B cell (primary cell): ENCODE results near the gene YAP1. TPM values are rescaled to one million over a fixed set of nuclear protein-coding genes. Genes with fewer than 3 reads are reported as not detected.

Experiments
- ATAC-seq: fragments of 200-7000 bp; cut with Tn5 transposase; one replicate; pipeline ENCODE4 v1.10.0; 2021; ENCODE audit warnings: low read depth, mild to moderate bottlenecking, moderate number of reproducible peaks, moderate library complexity
- CTCF ChIA-PET: fragments of 350-600 bp; sonication (Branson Sonifier 250); formaldehyde crosslinking; loops from one replicate; lab custom pipeline; 2021; ENCODE audit warnings: antibody characterized with exemption, inconsistent platforms; lab: Charles Lee
- POLR2A ChIA-PET: fragments of 350-600 bp; sonication (Branson Sonifier 250); formaldehyde crosslinking; loops from one replicate; lab custom pipeline; 2021; ENCODE audit warnings: antibody characterized with exemption; lab: Charles Lee
- DNase-seq: peaks from one replicate; pipeline ENCODE4 v3.0.0; 2013
- H2AFZ ChIP-seq: 2 replicates; pipeline ENCODE4 v1.6.1; 2012; ENCODE audit warnings: mild to moderate bottlenecking, low read depth, low read length; ENCODE audit not compliant: insufficient read depth, poor library complexity, severe bottlenecking
- H3K27ac ChIP-seq, 2 donors: 1 replicate in 1 of 2; 2 replicates in 1 of 2; pipeline ENCODE4 v1.5.1; 2012 to 2013; ENCODE audit warnings: low read length in 2 of 2, mild to moderate bottlenecking in 2 of 2, moderate library complexity in 1 of 2
- H3K27me3 ChIP-seq, 4 experiments: fragments of 200-600 bp in 1 of 4; sonication (generic) in 1 of 4; replicated peaks in 1 of 4; 1 replicate in 2 of 4; 2 replicates in 2 of 4; pipeline versions ENCODE4 v1.6.1 to v1.7.0; 2013 to 2016; ENCODE audit warnings: low read length in 3 of 4, mild to moderate bottlenecking in 2 of 4, mixed read lengths in 1 of 4, moderate library complexity in 1 of 4; ENCODE audit not compliant: insufficient read depth in 4 of 4, control insufficient read depth in 3 of 4; ENCODE audit errors: control extremely low read depth in 1 of 4
- H3K36me3 ChIP-seq, 2 experiments: replicated peaks in 1 of 2; 1 replicate in 1 of 2; 2 replicates in 1 of 2; pipeline versions ENCODE4 v1.6.1 to v1.7.1; 2013; ENCODE audit warnings: low read length in 1 of 2; ENCODE audit not compliant: insufficient read depth in 2 of 2, control insufficient read depth in 1 of 2; ENCODE audit errors: control extremely low read depth in 1 of 2, extremely low read depth in 1 of 2
- H3K4me1 ChIP-seq, 2 donors: fragments of 200-600 bp in 1 of 2; sonication (generic) in 1 of 2; 1 replicate in 1 of 2; 2 replicates in 1 of 2; pipeline versions ENCODE4 v1.5.1 to v1.6.1; 2013 to 2017; ENCODE audit warnings: low read length in 2 of 2; ENCODE audit not compliant: control insufficient read depth in 2 of 2, insufficient read depth in 2 of 2
- H3K4me2 ChIP-seq: replicated peaks from 2 replicates; pipeline ENCODE3; 2012; ENCODE audit warnings: mild to moderate bottlenecking, low read depth, low read length; ENCODE audit not compliant: poor library complexity, severe bottlenecking
- H3K4me3 ChIP-seq, 5 experiments: fragments of 200-600 bp in 1 of 5; sonication (generic) in 1 of 5; 1 replicate in 3 of 5; 2 replicates in 2 of 5; pipeline versions ENCODE4 v1.5.1 to v1.7.0; 2011 to 2016; ENCODE audit warnings: low read length in 4 of 5, mild to moderate bottlenecking in 4 of 5, low read depth in 2 of 5, control low read depth in 1 of 5, moderate library complexity in 1 of 5; ENCODE audit not compliant: insufficient read depth in 1 of 5; ENCODE audit errors: control extremely low read depth in 1 of 5, extremely low read depth in 1 of 5
- H3K79me2 ChIP-seq: fragments of 200-600 bp; sonication (generic); one replicate; pipeline ENCODE4 v1.6.0; 2016; ENCODE audit warnings: low read length; ENCODE audit not compliant: control insufficient read depth, insufficient read depth
- H3K9ac ChIP-seq: fragments of 200-600 bp; sonication (generic); 2 replicates; pipeline ENCODE4 v1.6.1; 2017; ENCODE audit warnings: mild to moderate bottlenecking, low read length, moderate library complexity
- H3K9me3 ChIP-seq, 3 donors: one replicate each; pipeline versions ENCODE4 v1.6.1 to v1.7.1; 2013; ENCODE audit warnings: low read length in 2 of 3; ENCODE audit not compliant: control insufficient read depth in 2 of 3, insufficient read depth in 1 of 3; ENCODE audit errors: control extremely low read depth in 1 of 3
- H4K20me1 ChIP-seq: 2 replicates; pipeline ENCODE4 v1.6.0; 2012; ENCODE audit warnings: mild to moderate bottlenecking, low read length; ENCODE audit not compliant: insufficient read depth, control insufficient read depth, poor library complexity, severe bottlenecking
- H3K27ac Mint-ChIP-seq: one replicate; pipeline ENCODE4 v1.8.0; 2021; ENCODE audit warnings: mixed read lengths
- H3K27me3 Mint-ChIP-seq: one replicate; pipeline ENCODE4 v1.8.0; 2021; ENCODE audit warnings: mixed read lengths
- H3K4me1 Mint-ChIP-seq: one replicate; pipeline ENCODE4 v1.8.0; 2021; ENCODE audit warnings: mixed read lengths
- H3K4me3 Mint-ChIP-seq: one replicate; pipeline ENCODE4 v1.8.0; 2021; ENCODE audit warnings: mixed read lengths
- H3K9me3 Mint-ChIP-seq: one replicate; pipeline ENCODE4 v1.8.0; 2022; ENCODE audit warnings: mixed read lengths; ENCODE audit not compliant: insufficient read depth
- CTCF ChIP-seq: fragments of 200-600 bp; IDR thresholded peaks from one replicate; pipeline ENCODE4 v1.8.0; 2022; ENCODE audit warnings: antibody characterized with exemption, mild to moderate bottlenecking
- EZH2 ChIP-seq: IDR thresholded peaks from 2 replicates; pipeline ENCODE4 v1.6.1; 2012; ENCODE audit warnings: borderline replicate concordance, low read depth, mild to moderate bottlenecking, moderate library complexity, low read length; ENCODE audit not compliant: insufficient read depth, poor library complexity, severe bottlenecking
- WGBS: methylation state at CpG from one replicate; pipeline ENCODE4 v1.1.5; 2013; ENCODE audit warnings: missing lambda C conversion rate; ENCODE audit not compliant: insufficient coverage; 5-methylcytosine and 5-hydroxymethylcytosine counted together
- intact Hi-C: fragments of 100-400 bp; cut with micrococcal nuclease; formaldehyde crosslinking; loops from one replicate; pipeline ENCODE4 v1.10.0; 2022
- polyA plus RNA-seq: library from polyadenylated mRNA; depleted of rRNA; stranded (reverse); fragments of >200 nt; gene quantifications from 2 replicates; pipeline ENCODE4 v1.2.3, GENCODE V29; 2012
- total RNA-seq, 2 donors: library from RNA; stranded (reverse); fragments of 120-200 nt in 1 of 2; gene quantifications; 1 replicate in 1 of 2; 2 replicates in 1 of 2; pipeline versions ENCODE4 v1.2.3 to v1.2.4, GENCODE V29; 2013 to 2022

The YAP1 gene
- total and polyA plus RNA-seq, 2 donors (not counting 1 experiment from before 2014, with no cell fraction given): not detected

GRCh38 chr11:102268083-102268984 lies 158.1 kb downstream of the YAP1 start:
- Histone ChIP-seq H3K27me3 (peaks cover 0 to 15% (median 10%) of the 10 kb centered on the region in 4 experiments), H3K4me1 (peaks cover 13 to 17% of the 10 kb centered on the region in 2 donors), H2AFZ (peak overlapping the region; percentile 68), H4K20me1 (no peaks in the 10 kb centered on the region), H3K36me3 (no peaks in the 10 kb centered on the region), H3K79me2 (no peaks in the 10 kb centered on the region), H3K9ac (peak overlapping the region; percentile 63), H3K27ac (no peak overlapping the region), H3K4me2 (peak overlapping the region; percentile 76), H3K9me3 (no peaks in the 10 kb centered on the region), H3K4me3 (peak overlapping the region in 4 of 5 experiments; percentile 1 to 62 (median 36))
- peak; percentile 99 for ATAC-seq
- peak overlapping the region; percentile 78 for H3K4me3 Mint-ChIP-seq
- TF ChIP-seq CTCF: peak; percentile 31
- TF ChIP-seq EZH2: no peak
- intact Hi-C loops: loop anchor here (1.0 kb wide), 1 partner anchor 49 kb away; the partner anchor contains the start of gene BIRC3
- peaks cover 23% of the 10 kb centered on the region for H3K4me1 Mint-ChIP-seq
- WGBS: 30% methylated on average over 30 of the region's 39 CpGs
- peaks cover 23% of the 10 kb centered on the region for H3K27me3 Mint-ChIP-seq
- POLR2A ChIA-PET: no interaction called here
- peak; percentile 85 for DNase-seq
- no peaks in the 10 kb centered on the region for H3K9me3 Mint-ChIP-seq
- CTCF ChIA-PET: interaction anchor here (1.1 to 3.9 kb wide), 9 partner anchors 11 to 407 kb away, joined by 3 to 19 read pairs (median 5); no protein-coding TSS in a partner anchor
- peak overlapping the region; percentile 12 for H3K27ac Mint-ChIP-seq
